ENCODE measurements around the gene CORO1C.

CORO1C gene

DNA sequence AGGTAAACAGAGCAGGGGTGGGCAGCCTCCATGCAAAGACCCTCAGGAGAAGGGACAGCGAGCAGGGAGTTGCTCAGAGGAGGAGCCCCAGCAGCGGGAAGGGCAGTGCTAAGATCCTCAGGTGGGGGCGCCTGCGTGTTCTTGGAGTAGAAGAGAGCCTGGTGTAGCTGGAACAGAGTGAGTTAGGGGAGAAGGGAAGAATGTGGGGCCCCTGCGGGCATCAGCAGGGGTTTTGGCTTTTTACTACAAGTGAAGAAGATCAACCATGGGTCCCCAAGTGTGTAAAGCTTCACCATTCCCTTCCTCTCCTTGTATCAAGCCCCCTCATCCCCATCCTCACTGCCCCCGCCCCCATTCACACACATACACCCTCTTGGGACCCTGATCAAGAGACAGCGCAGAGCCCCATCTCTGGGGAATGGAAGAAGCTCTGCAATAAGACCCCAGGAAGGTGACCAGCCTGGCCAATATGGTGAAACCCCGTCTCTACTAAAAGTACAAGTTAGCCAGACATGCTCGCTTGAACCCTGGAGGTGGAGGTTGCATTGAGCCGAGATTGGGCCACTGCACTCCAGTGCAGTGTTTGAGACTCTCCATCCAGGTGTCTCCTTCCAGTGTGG lies 123.2 kb downstream of the CORO1C start:
- no peak for DNase-seq (ENCODE audit: low read depth)
- no peak overlapping the region for H3K4me3 ChIP-seq (ENCODE audit: low read depth, low read length)
- TF ChIP-seq CTCF (IDR thresholded peaks at IDR 0.05; ENCODE audit: insufficient read depth, low read depth, low read length, missing control alignments), result no peak

DNA sequence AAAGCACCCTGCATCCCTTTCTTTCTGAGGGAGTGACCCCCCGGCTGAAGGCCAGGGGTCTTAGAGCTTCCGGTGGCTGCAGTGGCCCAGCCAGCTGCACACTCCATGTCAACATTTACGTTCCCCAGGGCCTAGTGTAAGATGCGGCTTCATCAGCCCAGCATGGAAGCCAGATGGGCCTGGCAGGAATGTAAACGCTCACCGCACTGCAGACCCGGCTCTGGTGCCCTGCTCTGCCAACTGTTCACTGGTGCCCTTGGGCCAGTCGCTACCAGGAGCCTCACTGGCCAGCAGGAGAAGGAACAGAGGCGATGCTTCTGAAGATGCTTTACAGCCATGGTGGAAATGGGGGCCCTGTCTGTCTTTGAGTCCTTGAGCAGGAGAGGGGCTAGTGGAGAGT lies 124.8 kb downstream of the CORO1C start:
- no peak overlapping the region for H3K4me3 ChIP-seq (ENCODE audit: low read depth, low read length)
- no peak for TF ChIP-seq CTCF (IDR thresholded peaks at IDR 0.05; ENCODE audit: insufficient read depth, low read depth, low read length, missing control alignments)
- no peak for DNase-seq (ENCODE audit: low read depth)

DNA sequence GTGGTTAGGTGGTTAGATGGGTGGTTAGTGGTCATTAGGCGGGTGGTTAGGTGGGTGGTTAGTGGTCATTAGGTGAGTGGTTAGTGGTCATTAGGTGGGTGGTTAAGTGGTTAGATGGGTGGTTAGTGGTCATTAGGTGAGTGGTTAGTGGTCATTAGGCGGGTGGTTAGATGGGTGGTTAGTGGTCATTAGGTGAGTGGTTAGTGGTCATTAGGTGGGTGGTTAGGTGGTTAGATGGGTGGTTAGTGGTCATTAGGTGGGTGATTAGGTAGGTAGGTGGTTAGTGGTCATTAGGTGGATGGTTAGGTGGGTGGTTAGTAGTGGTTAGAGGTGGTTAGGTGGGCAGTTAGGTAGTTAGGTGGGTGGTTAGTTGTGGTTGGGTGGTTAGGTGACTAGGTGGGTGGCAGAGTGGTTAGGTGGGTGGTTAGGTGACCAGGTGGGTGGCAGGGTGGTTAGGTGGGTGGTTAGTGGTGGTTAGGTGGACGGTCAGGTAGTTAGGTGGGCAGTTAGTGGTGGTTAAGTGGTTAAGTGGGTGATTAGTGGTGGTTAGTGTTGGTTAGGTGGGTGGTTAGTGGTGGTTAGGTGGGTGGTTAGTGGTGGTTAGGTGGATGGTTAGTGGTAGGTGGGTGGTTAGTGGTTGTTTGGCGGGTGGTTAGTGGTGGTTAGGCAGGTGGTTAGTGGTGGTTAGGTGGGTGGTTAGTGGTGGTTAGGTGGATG lies 125.5 kb downstream of the CORO1C start:
- no peak for DNase-seq (ENCODE audit: low read depth)
- no peak overlapping the region for H3K4me3 ChIP-seq (ENCODE audit: low read depth, low read length)
- TF ChIP-seq CTCF (IDR thresholded peaks at IDR 0.05; ENCODE audit: insufficient read depth, low read depth, low read length, missing control alignments), result no peak

DNA sequence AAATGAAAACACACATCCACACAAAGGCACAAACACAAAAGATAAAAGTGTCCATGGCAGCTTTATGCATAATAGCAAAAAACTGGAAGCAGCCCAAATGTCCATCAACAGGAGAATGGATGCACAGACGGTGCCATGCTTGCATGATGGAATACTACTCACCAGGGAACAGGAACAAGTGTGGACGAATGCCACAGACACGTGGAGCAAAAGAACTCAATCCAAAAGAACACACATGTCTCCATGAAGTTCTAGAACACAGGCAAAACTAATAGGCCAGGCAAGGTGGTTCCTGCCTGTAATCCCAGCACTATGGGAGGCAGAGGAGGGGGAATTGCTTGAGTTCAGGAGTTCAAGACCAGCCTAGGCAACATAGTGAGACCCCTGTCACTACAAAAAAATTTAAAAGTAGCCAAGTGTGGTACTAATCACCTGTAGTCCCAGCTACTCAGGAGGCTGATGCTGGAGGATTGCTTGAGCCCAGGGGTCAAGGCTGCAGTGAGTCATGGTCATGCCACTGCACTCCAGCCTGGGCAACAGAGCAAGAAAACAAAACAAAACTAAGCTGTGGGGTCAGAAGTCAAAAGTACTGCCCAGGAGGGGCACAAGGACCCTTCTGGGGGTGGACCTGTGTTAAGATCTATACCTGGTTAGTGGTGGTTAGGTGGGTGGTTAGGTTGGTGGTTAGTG lies 126.2 kb downstream of the CORO1C start:
- H3K4me3 ChIP-seq (ENCODE audit: low read depth, low read length), result no peak overlapping the region
- no peak for DNase-seq (ENCODE audit: low read depth)
- TF ChIP-seq CTCF (IDR thresholded peaks at IDR 0.05; ENCODE audit: insufficient read depth, low read depth, low read length, missing control alignments), result no peak

GRCh38 chr12:108604208-108604941 lies 126.9 kb downstream of the CORO1C start:
- no peak overlapping the region for H3K4me3 ChIP-seq (ENCODE audit: low read depth, low read length)
- TF ChIP-seq CTCF (IDR thresholded peaks at IDR 0.05; ENCODE audit: insufficient read depth, low read depth, low read length, missing control alignments), result no peak
- DNase-seq (ENCODE audit: low read depth), result no peak

DNA sequence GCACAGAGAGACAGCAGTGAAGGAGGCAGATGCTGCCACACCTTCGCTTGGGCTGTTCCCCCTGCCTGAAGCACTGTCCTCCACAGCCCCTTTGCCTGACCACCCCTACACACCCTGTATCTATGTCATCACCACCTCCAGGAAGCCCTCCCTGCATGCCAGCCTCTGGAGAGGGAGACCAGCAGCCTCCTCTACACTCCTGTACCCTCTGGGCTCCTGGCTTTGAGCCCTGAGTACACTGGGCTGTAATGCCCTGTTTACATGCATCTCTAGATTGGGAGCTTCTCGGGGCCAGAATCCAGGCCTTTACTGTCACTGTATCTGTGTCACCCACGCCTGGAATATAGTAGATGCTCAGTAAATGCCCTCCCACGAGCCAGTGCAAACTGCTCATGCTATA lies 127.6 kb downstream of the CORO1C start:
- TF ChIP-seq CTCF (IDR thresholded peaks at IDR 0.05; ENCODE audit: insufficient read depth, low read depth, low read length, missing control alignments), result no peak
- DNase-seq (ENCODE audit: low read depth), result no peak
- no peak overlapping the region for H3K4me3 ChIP-seq (ENCODE audit: low read depth, low read length)

Measured in GM12865 (cell line).